GM23248 (cell line): ENCODE data around the gene MLLT10.

Experiments used
- EZH2 ChIP-seq: fragments of 200-600 bp; sonication (generic); IDR thresholded peaks from 2 replicates; pipeline ENCODE4 v1.6.1; 2018; ENCODE audit warnings: antibody characterized with exemption, mild to moderate bottlenecking; ENCODE audit not compliant: insufficient read depth, poor library complexity, severe bottlenecking
- EZH2phosphoT487 ChIP-seq: fragments of 200-600 bp; sonication (generic); IDR thresholded peaks from 2 replicates; pipeline ENCODE4 v1.6.1; 2018; ENCODE audit warnings: antibody characterized with exemption, moderate library complexity, mild to moderate bottlenecking, low read depth; ENCODE audit not compliant: insufficient read depth

GRCh38 chr10:21514129-21514817, 19.8 kb upstream of the MLLT10 start:
- TF ChIP-seq EZH2, result no peak
- no peak for TF ChIP-seq EZH2phosphoT487
